ENCODE data around the gene CBFA2T3. TPM values are rescaled to one million over a fixed set of nuclear protein-coding genes. Genes with fewer than 3 reads are reported as not detected.

CBFA2T3 gene
- total RNA-seq, 1 experiment from 2014 or later: 0.03 TPM

GRCh38 chr16:88963583-88963982 is 13.4 kb downstream of the CBFA2T3 start:
- DNase-seq (ENCODE audit: low spot score): no peak

DNA sequence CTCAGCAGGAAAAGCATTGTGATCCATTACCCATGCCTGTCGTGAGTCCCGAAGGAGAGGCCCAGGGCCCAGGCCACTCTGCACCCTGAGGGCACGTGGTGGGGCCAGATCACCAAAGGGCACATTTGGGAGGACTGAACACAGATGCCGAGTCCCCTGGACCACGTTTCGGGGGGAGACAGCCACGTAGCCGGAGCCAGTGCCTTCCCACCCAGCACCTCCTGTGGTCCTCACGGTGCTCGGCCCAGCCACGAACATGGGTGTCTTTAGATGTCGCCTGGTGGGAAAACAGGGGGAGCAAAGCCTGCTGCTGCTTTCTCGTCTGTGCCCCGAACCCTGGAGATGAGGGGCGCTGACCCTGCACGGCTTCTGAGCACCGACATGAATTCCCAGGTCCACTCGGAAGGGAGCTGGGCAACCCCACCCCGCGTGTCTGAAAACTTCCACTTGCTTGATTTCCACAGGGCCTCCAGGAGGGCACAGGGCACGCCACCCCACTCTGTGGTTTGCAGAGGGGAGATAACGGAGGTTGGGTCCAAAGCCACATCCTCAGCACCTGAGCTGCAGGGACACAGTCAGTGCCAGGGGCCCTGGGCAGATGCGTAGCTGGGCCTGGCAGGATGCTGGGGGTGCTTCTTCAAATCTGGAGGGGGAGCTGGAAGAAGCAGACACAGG is 14.4 kb downstream of the CBFA2T3 start:
- no peak for DNase-seq (ENCODE audit: low spot score)

DNA sequence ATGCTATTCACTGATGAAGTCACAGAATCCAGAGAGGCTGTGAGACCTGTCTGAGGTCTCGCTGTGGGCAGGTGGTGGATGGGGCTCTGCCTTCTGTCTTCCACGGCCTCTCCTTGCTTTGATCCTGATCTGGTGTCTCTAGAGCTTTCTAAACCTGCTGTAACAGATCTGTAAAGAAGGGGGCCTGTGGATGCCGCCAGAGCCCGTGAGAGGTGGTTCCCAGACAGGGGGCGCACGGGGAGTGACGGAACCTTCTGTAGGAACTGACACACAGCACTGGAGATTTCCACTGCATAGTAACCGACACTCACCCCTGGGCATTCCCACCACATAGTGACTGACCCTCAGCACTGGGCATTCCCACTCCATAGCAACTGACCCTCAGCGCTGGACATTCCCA is 16.0 kb downstream of the CBFA2T3 start:
- no peak for DNase-seq (ENCODE audit: low spot score)

DNA sequence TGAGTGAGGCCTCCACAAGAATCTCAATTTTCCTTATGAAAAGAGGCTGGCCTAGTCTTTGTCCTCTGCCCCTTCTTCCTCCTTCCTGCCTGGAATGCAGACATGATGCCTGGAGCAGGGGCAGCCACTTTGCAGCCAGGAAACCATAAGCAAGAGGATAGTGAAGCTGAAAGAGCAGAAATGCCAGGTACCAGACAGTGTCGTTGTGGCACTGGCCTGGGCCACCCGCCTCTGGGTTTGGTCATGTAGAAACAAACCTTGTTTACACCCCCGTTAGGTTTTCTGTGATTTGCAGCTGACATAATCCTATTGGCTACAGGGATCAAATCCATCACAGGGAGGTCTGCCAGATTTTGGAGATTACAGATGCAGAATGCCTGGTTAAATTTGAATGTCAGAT is 16.5 kb downstream of the CBFA2T3 start:
- no peak for DNase-seq (ENCODE audit: low spot score)

DNA sequence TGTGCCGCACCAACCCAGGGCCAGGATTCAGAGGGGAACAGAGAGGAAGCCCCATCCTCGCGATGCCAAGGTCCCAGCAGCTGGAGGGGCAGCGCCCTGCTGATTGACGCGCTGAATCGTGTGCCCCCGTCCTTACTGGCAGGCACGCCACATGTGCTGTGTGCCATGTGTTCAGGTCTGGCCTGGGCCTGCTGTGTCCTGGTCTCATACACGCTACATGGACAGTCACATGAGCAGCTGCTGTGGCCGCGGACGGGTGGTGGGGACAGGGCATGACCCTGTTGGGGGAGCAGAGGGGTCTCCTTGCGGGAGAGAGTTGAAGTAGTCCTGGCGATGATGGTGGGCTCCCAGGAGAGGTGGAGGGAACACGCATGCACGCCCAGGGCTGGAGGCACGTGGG is 18.0 kb downstream of the CBFA2T3 start:
- DNase-seq (ENCODE audit: low spot score): no peak

GRCh38 chr16:88957887-88958577 is 19.0 kb downstream of the CBFA2T3 start:
- DNase-seq (ENCODE audit: low spot score): no peak

- DNase-seq (ENCODE audit: low spot score): no peak
Measured at GRCh38 chr16:88957433-88957767, 19.6 kb downstream of the CBFA2T3 start.

GRCh38 chr16:88956546-88957432 is 20.2 kb downstream of the CBFA2T3 start:
- no peak for DNase-seq (ENCODE audit: low spot score)

GRCh38 chr16:88955906-88956305 is 21.1 kb downstream of the CBFA2T3 start:
- DNase-seq (ENCODE audit: low spot score): no peak

DNA sequence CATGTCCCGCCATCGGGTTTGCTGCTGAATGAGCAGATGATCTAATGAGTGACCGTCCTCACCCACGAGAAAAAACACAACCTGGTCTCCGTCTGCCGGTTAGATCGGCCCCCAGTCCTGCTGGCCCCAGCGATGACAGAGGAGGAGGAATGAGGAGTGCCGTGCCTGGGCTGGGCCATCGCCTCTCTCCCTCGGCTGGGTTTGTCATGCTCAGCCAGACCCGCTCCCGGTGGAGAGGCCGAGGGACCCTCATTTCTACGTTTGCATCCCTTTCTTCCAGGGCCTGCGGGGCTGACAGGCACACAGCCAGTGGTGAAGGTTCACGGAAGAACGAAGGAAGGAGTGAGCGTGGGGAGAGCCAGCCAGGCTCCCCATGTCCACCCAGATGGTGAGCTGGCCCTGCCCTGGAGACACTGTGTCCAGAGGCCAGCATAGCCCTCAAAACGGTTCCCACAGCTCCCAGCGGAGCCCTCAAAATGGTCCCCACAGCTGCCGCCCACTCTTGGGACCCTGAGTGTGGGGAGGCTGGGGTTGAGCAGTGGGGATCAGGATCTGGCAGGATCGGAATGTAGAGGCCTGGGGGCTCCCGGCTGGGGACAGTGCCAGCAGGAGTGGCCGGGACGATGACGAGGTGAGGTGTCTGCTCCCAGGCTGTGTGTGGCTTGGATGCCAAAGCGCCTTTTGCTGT is 23.9 kb downstream of the CBFA2T3 start:
- no peak for DNase-seq (ENCODE audit: low spot score)

GRCh38 chr16:88951989-88952388 is 25.0 kb downstream of the CBFA2T3 start:
- DNase-seq (ENCODE audit: low spot score): no peak

- DNase-seq (ENCODE audit: low spot score): no peak
Measured at GRCh38 chr16:88951501-88951900, 25.5 kb downstream of the CBFA2T3 start.

- DNase-seq (ENCODE audit: low spot score): no peak
Measured at GRCh38 chr16:88948781-88949490, 28.1 kb downstream of the CBFA2T3 start.

- DNase-seq (ENCODE audit: low spot score): no peak
Measured at GRCh38 chr16:88945473-88945872, 31.5 kb downstream of the CBFA2T3 start.

DNA sequence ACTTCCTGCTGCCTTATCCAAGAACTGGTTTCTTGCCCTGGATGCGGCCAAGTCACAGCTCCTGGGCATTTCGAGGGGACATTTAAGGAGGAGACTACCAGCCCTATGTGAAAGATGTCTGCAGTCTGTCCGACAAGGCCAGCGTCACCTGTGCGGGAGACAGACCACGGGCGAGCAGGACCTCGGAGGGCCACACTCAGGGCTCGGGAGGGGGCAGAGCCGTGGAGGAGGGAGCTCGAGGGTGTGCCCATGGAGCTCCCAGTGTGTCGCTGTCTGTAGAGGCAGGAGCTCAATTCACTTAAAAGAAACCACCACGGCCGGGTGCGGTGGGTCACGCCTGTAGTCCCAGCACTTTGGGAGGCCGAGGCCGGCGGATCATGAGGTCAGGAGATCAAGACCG is 33.3 kb downstream of the CBFA2T3 start:
- DNase-seq (ENCODE audit: low spot score): no peak

GRCh38 chr16:88943131-88943664 is 33.8 kb downstream of the CBFA2T3 start:
- DNase-seq (ENCODE audit: low spot score): no peak

DNA sequence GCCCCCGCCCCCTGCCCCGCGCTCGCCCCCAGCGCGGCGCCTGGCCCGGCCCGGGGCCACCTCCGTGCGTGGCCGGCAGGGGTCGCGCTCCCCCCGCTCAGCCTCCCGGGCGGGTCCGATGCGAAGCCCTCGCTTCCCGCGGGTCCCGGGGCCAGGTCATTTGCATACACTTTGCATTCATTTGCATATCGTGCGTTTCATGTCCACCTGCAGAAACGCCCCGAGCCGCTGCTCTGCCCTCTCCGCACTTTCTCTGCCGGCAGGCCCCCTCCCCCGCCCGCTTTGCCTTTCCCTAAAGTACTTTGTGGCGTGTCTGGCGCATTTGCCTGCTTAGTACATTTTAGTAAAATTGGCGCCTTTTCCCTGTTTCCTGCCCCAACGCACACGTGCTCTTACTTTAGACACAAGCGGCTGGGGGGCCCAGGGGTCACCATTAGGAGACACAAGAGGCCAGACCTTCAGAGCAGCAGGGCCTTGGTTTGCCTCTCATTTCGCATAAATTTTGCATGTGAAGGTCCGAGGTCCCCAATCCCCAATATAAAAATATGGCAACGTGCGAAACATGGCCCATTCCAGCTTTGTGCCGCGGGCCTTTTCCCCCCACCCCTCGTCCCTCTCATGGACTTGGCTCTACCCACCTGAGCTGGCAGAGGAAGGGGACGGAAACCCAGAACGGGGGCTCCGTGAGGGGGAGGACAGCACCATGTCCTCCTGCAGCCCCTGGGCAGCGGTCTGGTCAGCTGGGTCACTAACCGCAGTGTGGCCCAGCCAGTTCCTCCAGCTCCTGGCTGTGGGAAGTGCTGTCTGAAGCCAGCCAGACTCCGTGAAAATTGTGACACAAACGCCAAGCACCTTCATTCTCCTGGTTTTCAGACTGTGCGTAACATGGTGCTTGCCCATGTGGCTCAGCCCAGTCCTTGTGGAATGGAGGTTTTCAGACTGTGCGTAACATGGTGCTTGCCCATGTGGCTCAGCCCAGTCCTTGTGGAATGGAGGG is 34.8 kb downstream of the CBFA2T3 start:
- DNase-seq (ENCODE audit: low spot score): no peak

GRCh38 chr16:88940862-88941817 is 35.9 kb downstream of the CBFA2T3 start:
- DNase-seq (ENCODE audit: low spot score): no peak

Measured in HT-29 (cell line).